ENCODE data around the gene MKKS.

The MKKS gene

GRCh38 chr20:10468340-10468845 lies 34.4 kb upstream of the MKKS start:
- Histone ChIP-seq H3K27me3 (ENCODE audit: insufficient read depth, low read length, poor library complexity, severe bottlenecking) (no peaks in the 10 kb centered on the region), H3K4me1 (ENCODE audit: insufficient read depth, low read length, poor library complexity, severe bottlenecking) (no peaks in the 10 kb centered on the region), H3K4me3 (ENCODE audit: low read length, poor library complexity, severe bottlenecking) (no peak overlapping the region), H2AFZ (ENCODE audit: low read length) (no peak overlapping the region), H3K9me3 (ENCODE audit: insufficient read depth, low read depth, low read length) (no peaks in the 10 kb centered on the region), H3K79me2 (ENCODE audit: insufficient read depth, low read length) (peaks cover 23% of the 10 kb centered on the region; the same call in 1 of the 2 replicates), H4K20me1 (ENCODE audit: insufficient read depth, low read length, poor library complexity, severe bottlenecking) (no peaks in the 10 kb centered on the region), H3K36me3 (ENCODE audit: insufficient read depth, low read length) (peaks cover 3% of the 10 kb centered on the region; the same call in 1 of the 2 replicates), H3K4me2 (ENCODE audit: low read depth, low read length, poor library complexity, severe bottlenecking) (no peak overlapping the region), H3K9me2 (replicated peaks; ENCODE audit: low read depth, low read length) (no peaks in the 10 kb centered on the region), H3K9ac (ENCODE audit: low read depth, low read length, poor library complexity, severe bottlenecking) (no peak overlapping the region), H3F3A (ENCODE audit: low read depth) (no peaks in the 10 kb centered on the region)
- no peak for TF ChIP-seq EZH2phosphoT487 (IDR thresholded peaks at IDR 0.05; ENCODE audit: borderline replicate concordance)
- TF ChIP-seq CTCF (conservative IDR thresholded peaks at IDR 0.05; ENCODE audit: low read length): no peak

GRCh38 chr20:10467681-10468339 lies 33.8 kb upstream of the MKKS start:
- Histone ChIP-seq H3K4me3 (ENCODE audit: low read length, poor library complexity, severe bottlenecking) (no peak overlapping the region), H2AFZ (ENCODE audit: low read length) (no peak overlapping the region), H3K9me3 (ENCODE audit: insufficient read depth, low read depth, low read length) (no peaks in the 10 kb centered on the region), H3K79me2 (ENCODE audit: insufficient read depth, low read length) (peaks cover 23% of the 10 kb centered on the region; the same call in 1 of the 2 replicates), H3K36me3 (ENCODE audit: insufficient read depth, low read length) (peaks cover 3% of the 10 kb centered on the region; the same call in 1 of the 2 replicates), H3K9me2 (replicated peaks; ENCODE audit: low read depth, low read length) (no peaks in the 10 kb centered on the region), H3F3A (ENCODE audit: low read depth) (no peaks in the 10 kb centered on the region), H3K4me1 (ENCODE audit: insufficient read depth, low read length, poor library complexity, severe bottlenecking) (no peaks in the 10 kb centered on the region), H3K27me3 (ENCODE audit: insufficient read depth, low read length, poor library complexity, severe bottlenecking) (no peaks in the 10 kb centered on the region), H3K4me2 (ENCODE audit: low read depth, low read length, poor library complexity, severe bottlenecking) (no peak overlapping the region), H4K20me1 (ENCODE audit: insufficient read depth, low read length, poor library complexity, severe bottlenecking) (no peaks in the 10 kb centered on the region), H3K9ac (ENCODE audit: low read depth, low read length, poor library complexity, severe bottlenecking) (no peak overlapping the region)
- TF ChIP-seq EZH2phosphoT487 (IDR thresholded peaks at IDR 0.05; ENCODE audit: borderline replicate concordance): no peak
- TF ChIP-seq CTCF (conservative IDR thresholded peaks at IDR 0.05; ENCODE audit: low read length): no peak

GRCh38 chr20:10466855-10467254 lies 32.8 kb upstream of the MKKS start:
- no peak for TF ChIP-seq CTCF (conservative IDR thresholded peaks at IDR 0.05; ENCODE audit: low read length)
- TF ChIP-seq EZH2phosphoT487 (IDR thresholded peaks at IDR 0.05; ENCODE audit: borderline replicate concordance): no peak
- Histone ChIP-seq H3K9ac (ENCODE audit: low read depth, low read length, poor library complexity, severe bottlenecking) (no peak overlapping the region), H4K20me1 (ENCODE audit: insufficient read depth, low read length, poor library complexity, severe bottlenecking) (no peaks in the 10 kb centered on the region), H3K27me3 (ENCODE audit: insufficient read depth, low read length, poor library complexity, severe bottlenecking) (no peaks in the 10 kb centered on the region), H3K36me3 (ENCODE audit: insufficient read depth, low read length) (peaks cover 3% of the 10 kb centered on the region; the same call in 1 of the 2 replicates), H3K4me1 (ENCODE audit: insufficient read depth, low read length, poor library complexity, severe bottlenecking) (no peaks in the 10 kb centered on the region), H3K4me3 (ENCODE audit: low read length, poor library complexity, severe bottlenecking) (no peak overlapping the region), H3K4me2 (ENCODE audit: low read depth, low read length, poor library complexity, severe bottlenecking) (no peak overlapping the region), H3K9me2 (replicated peaks; ENCODE audit: low read depth, low read length) (no peaks in the 10 kb centered on the region), H2AFZ (ENCODE audit: low read length) (no peak overlapping the region), H3K79me2 (ENCODE audit: insufficient read depth, low read length) (peaks cover 23% of the 10 kb centered on the region; the same call in 1 of the 2 replicates), H3F3A (ENCODE audit: low read depth) (no peaks in the 10 kb centered on the region), H3K9me3 (ENCODE audit: insufficient read depth, low read depth, low read length) (no peaks in the 10 kb centered on the region)
